Left lung (tissue), 10 donors: ENCODE measurements around the gene PET100. TPM values are rescaled to one million over a fixed set of nuclear protein-coding genes. Genes with fewer than 3 reads are reported as not detected.

Experiments used
- ATAC-seq: fragments of 200-7000 bp; cut with Tn5 transposase; one replicate; pipeline ENCODE4 v1.9.1; 2020; ENCODE audit warnings: moderate library complexity
- DNase-seq, 4 donors: peaks; one replicate each; pipeline ENCODE4 v3.0.0-alpha.2; 2013 to 2020
- H3K27ac ChIP-seq, 2 donors: fragments of 200-600 bp; sonication (generic) in 1 of 2; one replicate each; pipeline versions ENCODE4 v1.5.0 to v1.8.0; 2020 to 2021
- H3K27me3 ChIP-seq, 2 donors: fragments of 200-600 bp; sonication (generic) in 1 of 2; one replicate each; pipeline versions ENCODE4 v1.5.0 to v1.8.0; 2020 to 2021
- H3K36me3 ChIP-seq, 2 donors: fragments of 200-600 bp; sonication (generic) in 1 of 2; one replicate each; pipeline versions ENCODE4 v1.5.0 to v1.8.0; 2020 to 2021
- H3K4me1 ChIP-seq, 2 donors: fragments of 200-600 bp; one replicate each; pipeline ENCODE4 v1.8.0; 2021
- H3K4me3 ChIP-seq, 2 donors: fragments of 200-600 bp; sonication (generic) in 1 of 2; one replicate each; pipeline versions ENCODE4 v1.5.0 to v1.8.0; 2020 to 2021; ENCODE audit warnings: mild to moderate bottlenecking in 1 of 2
- H3K9me3 ChIP-seq, 2 donors: fragments of 200-600 bp; sonication (generic) in 1 of 2; one replicate each; pipeline versions ENCODE4 v1.5.0 to v1.8.0; 2020 to 2021
- intact Hi-C, 2 donors: fragments of 100-400 bp; cut with DNase I; formaldehyde crosslinking; loops; one replicate each; pipeline versions ENCODE4 v1.11.2 to v1.14.2; 2022
- polyA plus RNA-seq, 6 donors: library from polyadenylated mRNA; unstranded; fragments of 120-200 nt; gene quantifications; one replicate each; pipeline ENCODE4 v1.2.1, GENCODE V29; 2013; ENCODE audit not compliant: insufficient read length in 6 of 6
- total RNA-seq, 2 donors: library from RNA; stranded (reverse); fragmentation: NEBNext Ultra II Directional; extraction: Animal tissue kit (Norgen Biotek cat#: 25700); gene quantifications; one replicate each; pipeline ENCODE4 v1.2.1, GENCODE V29; 2021
- TF ChIP-seq, protein P1 (sequence below), 2 donors: fragments of 200-600 bp; sonication (generic) in 1 of 2; IDR thresholded peaks; one replicate each; pipeline versions ENCODE4 v1.5.0 to v1.8.0; 2021; ENCODE audit warnings: antibody characterized with exemption in 2 of 2
- donor health status: DM: no; HTN: yes; CAD: no.
- donor health status: DM: no; HTN: no; CAD: no.

Gene PET100
- total and polyA plus RNA-seq, 8 donors: 82.8 to 111 (median 97.7) TPM

- ATAC-seq (no peak), DNase-seq (no peak)
- intact Hi-C loops: no loop called here
- H3K27me3 ChIP-seq: peaks cover 0 to 49% of the 10 kb centered on the region in 2 donors
- TF ChIP-seq, protein P1, sequence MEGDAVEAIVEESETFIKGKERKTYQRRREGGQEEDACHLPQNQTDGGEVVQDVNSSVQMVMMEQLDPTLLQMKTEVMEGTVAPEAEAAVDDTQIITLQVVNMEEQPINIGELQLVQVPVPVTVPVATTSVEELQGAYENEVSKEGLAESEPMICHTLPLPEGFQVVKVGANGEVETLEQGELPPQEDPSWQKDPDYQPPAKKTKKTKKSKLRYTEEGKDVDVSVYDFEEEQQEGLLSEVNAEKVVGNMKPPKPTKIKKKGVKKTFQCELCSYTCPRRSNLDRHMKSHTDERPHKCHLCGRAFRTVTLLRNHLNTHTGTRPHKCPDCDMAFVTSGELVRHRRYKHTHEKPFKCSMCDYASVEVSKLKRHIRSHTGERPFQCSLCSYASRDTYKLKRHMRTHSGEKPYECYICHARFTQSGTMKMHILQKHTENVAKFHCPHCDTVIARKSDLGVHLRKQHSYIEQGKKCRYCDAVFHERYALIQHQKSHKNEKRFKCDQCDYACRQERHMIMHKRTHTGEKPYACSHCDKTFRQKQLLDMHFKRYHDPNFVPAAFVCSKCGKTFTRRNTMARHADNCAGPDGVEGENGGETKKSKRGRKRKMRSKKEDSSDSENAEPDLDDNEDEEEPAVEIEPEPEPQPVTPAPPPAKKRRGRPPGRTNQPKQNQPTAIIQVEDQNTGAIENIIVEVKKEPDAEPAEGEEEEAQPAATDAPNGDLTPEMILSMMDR (IDR thresholded peaks at IDR 0.05): no peak
- H3K4me3 ChIP-seq: peak within 1 kb of the TSS in 1 of 2 donors; percentile 33
- peaks cover 0 to 26% of the 10 kb centered on the region in 2 donors for H3K4me1 ChIP-seq
- H3K36me3 ChIP-seq: no peaks in the 10 kb centered on the region
- peak within 1 kb of the TSS in 1 of 2 donors; percentile 82 for H3K27ac ChIP-seq
- H3K9me3 ChIP-seq: peaks cover 0 to under 1% of the 10 kb centered on the region in 2 donors
Observed at GRCh38 chr19:7668842-7669241, 39.2 kb downstream of the PET100 start, which contains the start of gene RETN. RETN (plus strand) TSS chr19:7669049; CDS start chr19:7669327, 278 bp downstream.

DNA sequence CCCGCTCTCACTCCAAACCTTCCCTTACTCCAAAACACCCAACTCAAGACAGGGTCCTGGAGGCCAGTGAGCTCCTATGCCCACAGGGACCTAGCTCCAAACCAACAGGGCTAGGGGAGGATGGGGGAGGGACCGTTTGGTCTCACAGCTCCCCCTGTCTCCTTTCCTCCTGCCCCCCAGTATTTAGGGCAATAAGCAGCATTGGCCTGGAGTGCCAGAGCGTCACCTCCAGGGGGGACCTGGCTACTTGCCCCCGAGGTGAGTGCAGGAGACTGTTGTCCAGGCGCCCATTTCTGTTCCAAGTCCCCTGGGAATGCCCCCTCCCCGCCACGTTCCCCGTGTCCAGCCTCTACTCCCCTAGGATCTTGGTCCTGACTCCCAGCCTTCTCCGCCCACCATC lies 40.0 kb downstream of the PET100 start:
- H3K9me3 ChIP-seq: peaks cover 0 to 1% of the 10 kb centered on the region in 2 donors
- peak overlapping the region in 1 of 2 donors; percentile 82 for H3K27ac ChIP-seq
- peak overlapping the region in 1 of 2 donors; percentile 33 for H3K4me3 ChIP-seq
- intact Hi-C loops: no loop called here
- ATAC-seq: no peak
- TF ChIP-seq, protein P1 (IDR thresholded peaks at IDR 0.05): no peak
- H3K27me3 ChIP-seq: peaks cover 0 to 41% of the 10 kb centered on the region in 2 donors
- DNase-seq: no peak
- H3K36me3 ChIP-seq: no peaks in the 10 kb centered on the region
- H3K4me1 ChIP-seq: peaks cover 0 to 29% of the 10 kb centered on the region in 2 donors

DNA sequence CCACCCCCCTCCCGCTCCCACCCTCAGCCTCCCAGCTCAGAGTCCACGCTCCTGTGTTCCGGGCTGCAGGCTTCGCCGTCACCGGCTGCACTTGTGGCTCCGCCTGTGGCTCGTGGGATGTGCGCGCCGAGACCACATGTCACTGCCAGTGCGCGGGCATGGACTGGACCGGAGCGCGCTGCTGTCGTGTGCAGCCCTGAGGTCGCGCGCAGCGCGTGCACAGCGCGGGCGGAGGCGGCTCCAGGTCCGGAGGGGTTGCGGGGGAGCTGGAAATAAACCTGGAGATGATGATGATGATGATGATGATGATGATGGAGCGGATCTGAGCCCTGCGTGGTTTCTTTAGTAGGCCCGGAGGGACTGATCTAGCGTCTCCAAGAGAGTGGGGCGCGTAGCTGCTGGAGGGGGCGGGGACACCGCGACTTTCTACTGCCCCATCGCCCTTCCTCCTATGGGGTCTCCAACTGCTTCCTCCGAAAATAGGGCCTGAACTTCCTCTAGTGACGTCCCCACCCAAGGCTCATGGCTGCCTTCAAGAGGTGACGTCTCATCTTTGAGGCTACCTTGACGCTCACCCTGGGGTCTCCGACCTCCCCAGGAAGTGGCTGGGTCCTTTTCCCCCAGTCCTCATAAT lies 40.7 kb downstream of the PET100 start:
- Histone ChIP-seq H3K9me3 (peaks cover 0 to 1% of the 10 kb centered on the region in 2 donors), H3K27ac (peak overlapping the region in 1 of 2 donors; percentile 82), H3K36me3 (no peaks in the 10 kb centered on the region), H3K4me3 (peak overlapping the region in 1 of 2 donors; percentile 33), H3K27me3 (peaks cover 0 to 41% of the 10 kb centered on the region in 2 donors), H3K4me1 (peaks cover 0 to 35% of the 10 kb centered on the region in 2 donors)
- ATAC-seq: peak; percentile 60
- peak in 3 of 4 donors; percentile 20 to 94 (median 67) for DNase-seq
- TF ChIP-seq, protein P1 (IDR thresholded peaks at IDR 0.05): no peak
- intact Hi-C loops: no loop called here

GRCh38 chr19:7670790-7671189 lies 41.2 kb downstream of the PET100 start:
- no peak for ATAC-seq
- peaks cover 0 to 1% of the 10 kb centered on the region in 2 donors for H3K9me3 ChIP-seq
- peak overlapping the region in 1 of 2 donors; percentile 82 for H3K27ac ChIP-seq
- TF ChIP-seq, protein P1 (IDR thresholded peaks at IDR 0.05): no peak
- no peaks in the 10 kb centered on the region for H3K36me3 ChIP-seq
- peaks cover 0 to 40% of the 10 kb centered on the region in 2 donors for H3K4me1 ChIP-seq
- DNase-seq: no peak
- intact Hi-C loops: no loop called here
- peaks cover 0 to 41% of the 10 kb centered on the region in 2 donors for H3K27me3 ChIP-seq
- H3K4me3 ChIP-seq: peak overlapping the region in 1 of 2 donors; percentile 33

GRCh38 chr19:7672522-7672921 lies 42.9 kb downstream of the PET100 start:
- H3K4me3 ChIP-seq: no peak overlapping the region
- no peak for DNase-seq
- H3K9me3 ChIP-seq: peaks cover 0 to 1% of the 10 kb centered on the region in 2 donors
- ATAC-seq: no peak
- peak overlapping the region in 1 of 2 donors; percentile 98 for H3K27ac ChIP-seq
- peaks cover 0 to 57% of the 10 kb centered on the region in 2 donors for H3K27me3 ChIP-seq
- TF ChIP-seq, protein P1 (IDR thresholded peaks at IDR 0.05): no peak
- intact Hi-C loops: no loop called here
- no peaks in the 10 kb centered on the region for H3K36me3 ChIP-seq
- peaks cover 0 to 41% of the 10 kb centered on the region in 2 donors for H3K4me1 ChIP-seq
